Measurements from ENCODE around the gene COL28A1.
"Not testable (repeated sequence)": the region's sequence is repeated elsewhere in the genome, so short reads cannot be mapped to it uniquely, and the experiment has no call there.

The COL28A1 gene

GRCh38 chr7:7561591-7561990, 25.9 kb upstream of the COL28A1 start:
- DNase-seq (ENCODE audit: low spot score): not testable (repeated sequence)

GRCh38 chr7:7557252-7557651, 21.6 kb upstream of the COL28A1 start:
- no peak for DNase-seq (ENCODE audit: low spot score)

GRCh38 chr7:7556852-7557251, 21.2 kb upstream of the COL28A1 start:
- DNase-seq (ENCODE audit: low spot score): no peak

- no peak for DNase-seq (ENCODE audit: low spot score)
These were observed 19.2 kb upstream of the COL28A1 start for GRCh38 chr7:7554649-7555575.

GRCh38 chr7:7554021-7554432, 18.4 kb upstream of the COL28A1 start:
- no peak for DNase-seq (ENCODE audit: low spot score)

GRCh38 chr7:7553386-7553785, 17.7 kb upstream of the COL28A1 start:
- no peak for DNase-seq (ENCODE audit: low spot score)

GRCh38 chr7:7552199-7552598, 16.5 kb upstream of the COL28A1 start:
- DNase-seq (ENCODE audit: low spot score): no peak

GRCh38 chr7:7550663-7551062, 15.0 kb upstream of the COL28A1 start:
- DNase-seq (ENCODE audit: low spot score): no peak

GRCh38 chr7:7548407-7548806, 12.7 kb upstream of the COL28A1 start:
- DNase-seq (ENCODE audit: low spot score): no peak

- no peak for DNase-seq (ENCODE audit: low spot score)
These were observed 6.7 kb upstream of the COL28A1 start for GRCh38 chr7:7542251-7542835.

GRCh38 chr7:7539711-7540110, 4.0 kb upstream of the COL28A1 start:
- DNase-seq (ENCODE audit: low spot score): no peak

GRCh38 chr7:7539152-7539551, 3.5 kb upstream of the COL28A1 start:
- no peak for DNase-seq (ENCODE audit: low spot score)

GRCh38 chr7:7537711-7538110, 2.0 kb upstream of the COL28A1 start:
- DNase-seq (ENCODE audit: low spot score): no peak

- no peak for DNase-seq (ENCODE audit: low spot score)
These were observed 835 bp upstream of the COL28A1 start for GRCh38 chr7:7536396-7537019.

- DNase-seq (ENCODE audit: low spot score): no peak
These were observed 1.7 kb downstream of the COL28A1 start for GRCh38 chr7:7533831-7534430.

GRCh38 chr7:7529328-7529727, 6.3 kb downstream of the COL28A1 start:
- no peak for DNase-seq (ENCODE audit: low spot score)

- DNase-seq (ENCODE audit: low spot score): no peak
These were observed 8.6 kb downstream of the COL28A1 start for GRCh38 chr7:7527047-7527446.

- DNase-seq (ENCODE audit: low spot score): no peak
These were observed 9.7 kb downstream of the COL28A1 start for GRCh38 chr7:7526006-7526405.

GRCh38 chr7:7524121-7524520, 11.6 kb downstream of the COL28A1 start:
- no peak for DNase-seq (ENCODE audit: low spot score)

- DNase-seq (ENCODE audit: low spot score): no peak
These were observed 13.3 kb downstream of the COL28A1 start for GRCh38 chr7:7522421-7522820.

GRCh38 chr7:7521259-7521658, 14.4 kb downstream of the COL28A1 start:
- no peak for DNase-seq (ENCODE audit: low spot score)

GRCh38 chr7:7519528-7519927, 16.1 kb downstream of the COL28A1 start:
- DNase-seq (ENCODE audit: low spot score): no peak

GRCh38 chr7:7519056-7519455, 16.6 kb downstream of the COL28A1 start:
- no peak for DNase-seq (ENCODE audit: low spot score)
